ENCODE measurements around the gene BPIFB6.
"Not testable (repeated sequence)": the region's sequence is repeated elsewhere in the genome, so short reads cannot be mapped to it uniquely, and the experiment has no call there.

The BPIFB6 gene

DNA sequence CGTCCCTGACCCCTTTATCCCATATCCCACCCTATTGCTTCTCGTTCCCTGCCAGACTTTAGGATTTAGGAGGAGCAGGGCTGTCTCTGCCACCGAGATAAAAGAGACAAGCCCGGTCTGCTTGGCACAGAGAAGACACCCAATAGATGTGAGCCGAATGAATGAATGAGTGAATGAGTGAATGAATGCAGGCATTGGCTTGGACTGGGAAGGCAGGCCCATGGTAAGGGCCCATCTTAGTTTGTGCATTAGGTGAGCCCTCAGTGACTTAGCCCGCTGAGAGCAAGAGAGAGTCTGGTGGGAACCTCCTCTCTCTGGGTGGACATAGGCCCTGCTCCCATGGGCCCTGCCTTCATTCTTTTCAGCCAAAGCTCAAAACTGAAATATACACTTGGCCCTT, 879 bp upstream of the BPIFB6 start:
- no peak for ATAC-seq
- DNase-seq, result no peak

DNA sequence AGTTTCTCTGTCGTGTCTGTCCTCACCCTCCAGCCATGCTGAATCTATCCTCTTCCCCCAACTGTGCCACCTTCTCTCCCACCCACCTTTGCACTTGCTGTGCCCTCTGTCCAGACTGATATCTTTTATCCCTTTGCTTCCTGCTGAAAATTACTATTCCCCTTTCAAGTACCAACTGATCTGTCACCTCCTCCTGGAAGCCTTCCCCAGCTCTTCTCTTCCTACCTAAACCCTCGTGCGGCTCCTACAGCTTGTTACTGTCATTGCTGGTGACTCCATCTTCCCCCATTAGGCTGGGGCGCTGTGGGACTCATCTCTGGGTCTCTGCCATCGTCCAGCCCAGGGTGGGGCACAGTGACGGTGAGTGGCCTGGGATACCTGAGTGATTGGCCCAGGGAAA, 1.1 kb downstream of the BPIFB6 start:
- DNase-seq (no peak), ATAC-seq (no peak)

DNA sequence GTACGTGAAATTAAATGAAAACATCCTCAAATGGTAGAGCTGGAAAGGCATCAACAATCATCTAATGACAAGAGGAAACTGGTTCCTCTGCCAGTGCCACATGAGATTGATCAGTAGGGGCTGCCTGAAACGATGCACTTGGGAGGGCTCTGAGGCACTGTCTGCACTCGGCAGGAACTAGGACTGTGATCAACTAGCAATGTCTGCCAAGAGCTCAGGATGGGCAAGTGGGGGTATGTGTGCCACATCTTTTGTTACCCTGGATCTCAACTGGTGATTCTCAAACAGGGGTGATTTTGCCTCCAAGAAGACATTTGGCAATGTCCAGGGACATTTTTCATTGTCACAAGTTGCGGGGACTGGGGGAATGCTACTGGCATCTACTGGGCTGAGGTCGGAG, 1.9 kb downstream of the BPIFB6 start:
- DNase-seq (no peak), ATAC-seq (no peak)

DNA sequence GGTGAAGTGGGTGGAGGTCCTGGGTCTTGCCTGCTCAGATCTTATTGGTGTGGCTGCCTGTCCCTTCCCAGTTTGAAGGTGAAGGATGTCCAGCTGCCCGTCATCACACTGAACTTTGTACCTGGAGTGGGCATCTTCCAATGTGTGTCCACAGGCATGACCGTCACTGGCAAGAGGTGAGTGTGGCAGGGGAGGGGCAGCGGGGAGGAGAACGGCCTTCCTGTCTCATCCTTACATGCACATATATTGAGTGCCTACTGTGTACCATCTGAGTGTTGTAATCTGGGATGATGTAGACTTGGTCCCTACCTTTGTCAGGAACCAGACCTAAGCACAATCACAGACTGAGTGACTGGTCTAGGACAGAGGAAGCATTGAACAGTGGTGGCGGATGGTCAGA, 2.7 kb downstream of the BPIFB6 start:
- DNase-seq, result no peak

DNA sequence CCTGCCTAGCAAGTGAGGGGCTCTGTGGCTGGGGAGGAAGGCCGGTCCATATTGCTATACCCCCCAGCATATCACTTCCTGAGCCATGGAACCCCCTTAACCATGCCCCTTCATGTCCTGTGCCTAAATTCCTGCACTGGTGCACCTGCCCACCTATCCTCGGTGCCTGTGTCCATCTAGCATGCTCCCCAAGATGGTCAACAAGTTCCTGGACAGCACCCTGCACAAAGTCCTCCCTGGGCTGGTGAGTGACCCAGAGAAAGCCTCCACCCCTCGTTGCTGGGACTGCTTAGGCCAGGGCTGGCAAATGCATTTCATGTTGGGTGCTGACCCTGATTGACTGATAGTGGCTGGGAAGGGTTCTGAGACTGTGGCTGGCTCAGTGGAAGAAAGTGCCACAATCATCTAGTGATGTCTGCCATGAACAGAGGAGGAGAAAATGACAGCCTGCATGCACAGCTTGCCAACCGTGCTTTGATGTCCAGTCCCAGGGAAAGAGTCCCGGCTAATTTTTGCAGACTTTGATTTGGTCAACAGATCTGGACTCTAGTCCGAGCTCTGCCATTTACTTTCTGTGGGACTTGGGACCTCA, 3.5 kb downstream of the BPIFB6 start:
- ATAC-seq, result no peak
- no peak for DNase-seq

More for the DNA sequence above, 2.7 kb downstream of the BPIFB6 start:
- ATAC-seq, result no peak

DNA sequence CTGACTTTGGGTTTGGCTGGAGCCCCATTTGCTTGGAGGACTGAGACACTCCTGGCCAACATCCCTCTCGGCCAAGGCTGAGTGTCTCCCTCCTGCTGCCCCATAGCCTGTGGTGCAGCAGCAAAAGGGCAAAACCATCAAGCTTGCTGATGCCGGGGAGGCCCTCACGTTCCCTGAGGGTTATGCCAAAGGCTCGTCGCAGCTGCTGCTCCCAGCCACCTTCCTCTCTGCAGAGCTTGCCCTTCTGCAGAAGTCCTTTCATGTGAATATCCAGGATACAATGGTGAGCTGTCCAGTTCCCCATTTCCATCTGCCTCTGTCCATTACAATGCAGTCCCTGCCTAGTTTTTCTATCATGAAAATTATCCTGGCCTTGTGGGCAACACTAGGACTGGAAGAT, 6.0 kb downstream of the BPIFB6 start:
- DNase-seq, result no peak
- ATAC-seq, result no peak

DNA sequence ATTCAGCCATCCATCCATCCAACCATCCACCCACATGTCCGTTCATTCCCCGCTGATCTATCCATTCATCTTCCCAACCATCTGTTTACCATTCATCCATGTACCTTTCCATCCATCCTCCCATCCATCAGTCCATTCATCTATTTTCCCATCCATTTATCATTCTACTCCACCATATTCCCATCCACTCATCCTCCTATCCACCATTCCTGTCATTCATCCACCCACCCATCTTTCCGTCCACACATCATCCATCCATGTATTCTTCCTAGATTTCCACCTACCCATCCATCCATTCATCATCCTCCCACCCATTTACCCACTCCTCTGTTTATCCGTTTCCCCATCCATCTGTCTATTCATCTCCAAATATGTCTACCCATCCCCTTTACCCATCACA, 6.8 kb downstream of the BPIFB6 start:
- DNase-seq, result no peak
- no peak for ATAC-seq

DNA sequence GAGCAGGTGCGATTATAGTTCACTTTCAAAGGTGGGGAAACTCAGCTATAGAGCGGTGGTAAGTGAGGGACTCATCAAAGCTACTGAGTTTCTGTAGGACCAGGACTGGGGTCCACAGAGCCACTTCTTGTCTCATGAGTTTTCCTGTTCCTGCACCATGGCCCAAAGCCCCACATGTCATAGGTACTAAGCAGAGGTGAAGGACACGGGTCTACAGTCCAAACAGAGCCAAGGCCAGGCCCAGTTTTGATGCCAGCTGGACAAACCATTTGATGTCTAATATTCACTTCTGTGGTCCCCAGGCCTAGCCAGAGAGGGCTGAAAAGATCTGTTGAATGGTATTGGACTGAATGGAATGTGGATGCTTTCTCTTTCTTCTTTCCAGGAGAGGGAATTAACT, 11.0 kb downstream of the BPIFB6 start:
- ATAC-seq (no peak), DNase-seq (no peak)

DNA sequence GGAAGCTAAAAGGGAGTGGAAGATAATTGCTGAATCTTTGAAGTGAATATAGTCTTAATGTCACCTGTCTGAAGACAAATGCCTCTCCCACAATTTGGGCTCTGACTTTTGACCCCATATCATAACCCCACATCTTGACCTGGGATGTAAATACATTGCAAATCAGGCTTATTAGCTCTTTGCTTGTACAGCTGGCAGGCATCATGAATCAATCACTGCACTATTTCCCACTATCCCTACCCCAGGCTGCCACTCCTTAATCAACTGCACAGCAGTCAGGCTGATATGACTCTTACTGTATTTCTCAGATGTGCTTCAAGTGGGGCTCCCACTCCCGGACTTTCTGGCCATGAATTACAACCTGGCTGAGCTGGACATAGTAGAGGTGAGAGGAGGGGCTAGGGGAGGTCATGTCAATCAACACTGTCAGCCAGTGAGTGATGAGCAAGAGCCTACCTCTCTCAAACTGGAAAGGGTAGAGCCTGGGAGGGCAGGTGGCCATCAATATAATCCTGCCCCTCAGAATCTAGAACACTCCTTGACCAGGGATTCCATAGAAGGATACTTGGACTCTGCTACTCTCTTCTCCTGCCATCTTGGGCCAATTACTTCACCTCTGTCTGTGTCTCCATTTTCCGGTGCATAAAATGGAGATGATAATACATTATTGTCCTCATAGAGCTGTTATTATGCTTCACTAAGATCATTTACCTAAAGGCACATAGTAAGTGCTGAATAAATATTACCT, 11.7 kb downstream of the BPIFB6 start:
- ATAC-seq (no peak), DNase-seq (no peak)

DNA sequence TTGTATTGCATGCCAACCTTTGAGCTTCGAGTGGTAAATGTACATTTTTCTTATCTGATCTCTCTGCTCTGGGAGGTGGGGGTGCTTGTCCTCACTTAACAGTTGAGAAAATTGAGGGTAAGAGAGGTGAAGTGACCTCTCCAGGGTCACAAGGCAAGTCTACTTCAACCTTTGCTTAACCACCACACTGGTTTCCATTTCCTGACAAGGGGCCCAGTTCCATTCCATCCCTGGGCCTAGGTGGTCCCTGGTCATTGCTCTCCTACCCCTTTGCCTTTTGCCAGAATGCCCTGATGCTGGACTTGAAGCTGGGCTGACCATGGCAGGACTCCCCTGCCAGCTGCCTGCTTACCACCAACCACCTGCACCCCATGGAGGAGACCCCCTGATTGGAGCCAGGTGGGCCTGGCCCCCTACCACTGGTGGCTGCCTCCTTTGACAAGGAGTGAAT, 12.3 kb downstream of the BPIFB6 start:
- no peak for DNase-seq
- no peak for ATAC-seq

DNA sequence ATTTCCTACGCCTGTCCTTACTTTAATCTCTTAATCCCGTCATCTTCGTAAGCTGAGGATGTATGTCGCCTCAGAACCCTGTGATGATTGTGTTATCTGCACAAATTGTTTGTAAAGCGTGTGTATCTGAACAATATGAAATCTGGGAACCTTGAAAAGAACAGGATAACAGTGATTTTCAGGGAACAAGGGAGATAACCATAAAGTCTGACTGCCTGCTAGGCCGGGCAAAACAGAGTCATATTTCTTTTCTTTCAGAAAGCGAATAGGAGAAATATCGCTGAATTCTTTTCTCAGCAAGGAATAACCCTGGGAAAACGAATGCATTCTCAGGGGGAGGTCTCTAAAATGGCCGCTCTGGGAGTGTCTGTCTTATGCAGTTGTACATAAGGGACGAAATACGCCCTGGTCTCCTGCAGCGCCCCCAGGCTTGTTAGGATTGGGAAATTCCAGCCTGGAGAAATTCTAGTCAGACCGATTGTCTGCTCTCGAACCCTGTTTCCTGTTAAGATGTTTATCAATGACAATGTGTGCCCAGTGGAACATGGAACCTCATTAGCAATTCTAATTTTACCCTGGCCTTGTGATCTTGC, 13.8 kb downstream of the BPIFB6 start:
- not testable (repeated sequence) for ATAC-seq, DNase-seq

DNA sequence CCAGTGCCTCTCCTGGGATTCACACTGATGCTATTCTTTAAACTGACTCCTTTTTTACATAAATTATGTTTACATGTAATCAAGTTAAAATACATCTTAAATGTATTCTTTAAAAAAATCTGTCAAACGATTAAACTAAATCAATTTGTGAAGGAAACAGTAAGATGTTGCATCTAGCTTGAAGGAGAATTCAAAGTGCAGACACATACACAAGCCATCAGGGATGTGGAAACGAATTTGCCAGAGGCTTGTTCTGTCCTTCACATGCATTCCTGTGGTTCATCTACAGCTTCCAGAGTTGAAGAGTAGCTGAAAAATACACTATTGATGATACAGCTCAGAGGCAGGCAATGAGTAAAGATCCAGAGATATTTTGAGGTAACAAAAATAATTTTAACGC, 15.0 kb downstream of the BPIFB6 start:
- no peak for ATAC-seq

DNA sequence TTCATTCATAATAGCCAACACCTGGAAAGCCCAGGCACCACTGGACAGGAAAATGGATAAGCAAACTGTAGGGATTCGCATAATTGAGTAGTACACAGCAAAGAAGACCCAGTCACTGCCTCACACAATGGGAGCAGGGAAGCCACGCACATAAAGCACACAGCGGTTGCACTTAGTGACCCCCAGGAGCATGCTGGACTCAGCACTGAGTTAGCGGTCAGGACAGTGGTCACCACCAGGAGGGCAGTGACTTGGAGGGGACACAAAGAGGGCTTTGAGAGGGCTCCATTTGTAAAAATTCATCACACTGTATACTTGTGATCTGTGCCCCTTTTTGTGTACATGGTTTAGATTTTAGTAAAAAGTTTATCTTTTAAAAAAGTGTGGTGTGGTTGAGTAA, 19.9 kb downstream of the BPIFB6 start:
- DNase-seq, result no peak
- no peak for ATAC-seq

More for the DNA sequence above, 15.0 kb downstream of the BPIFB6 start:
- no peak for DNase-seq

DNA sequence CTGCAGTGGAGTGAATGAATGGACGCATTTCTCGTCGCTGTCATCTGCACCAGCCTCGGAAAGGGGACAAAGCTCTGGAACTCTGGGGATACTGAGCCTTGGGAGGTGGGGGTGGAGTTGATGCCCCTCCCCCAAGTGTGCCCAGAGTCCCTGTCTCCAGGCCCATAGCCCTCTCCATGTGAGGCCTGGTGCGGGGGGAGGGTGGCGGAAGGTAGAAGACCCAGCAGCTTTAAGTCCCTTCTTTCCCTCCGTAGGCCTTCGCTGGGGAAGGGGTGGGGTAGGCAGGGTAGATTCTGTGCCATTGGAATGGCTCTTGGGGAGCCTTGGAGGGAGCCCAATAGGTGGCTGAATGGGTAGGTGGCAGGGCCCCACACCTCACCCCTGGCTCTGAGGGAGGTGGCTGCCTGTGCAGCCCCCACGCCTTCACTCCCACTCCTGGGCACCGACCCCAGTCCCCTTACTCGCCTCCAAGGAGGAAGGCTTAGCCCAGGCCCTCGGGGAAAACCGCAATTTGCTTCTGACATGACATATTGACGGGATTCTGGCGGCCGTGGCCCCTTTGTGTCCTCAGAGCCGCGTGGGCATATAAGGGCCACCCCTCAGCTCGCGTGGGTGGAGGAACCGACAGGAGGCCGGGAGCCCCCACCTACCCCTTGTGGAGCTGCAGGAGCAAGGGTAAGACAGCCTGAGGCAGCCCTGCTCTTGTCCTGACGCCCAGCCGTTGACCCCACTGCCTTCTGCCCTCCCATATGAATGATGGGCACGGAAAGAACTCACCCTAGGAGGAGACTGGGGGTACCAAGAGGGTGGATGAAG, 22.1 kb downstream of the BPIFB6 start, which contains the start of gene BPIFB3:
Gene BPIFB3 (plus strand): TSS at position 613 of the 816 bp plus-strand sequence. CDS start 1,533 bp downstream, outside the sequence.
- DNase-seq (no peak), ATAC-seq (no peak)

DNA sequence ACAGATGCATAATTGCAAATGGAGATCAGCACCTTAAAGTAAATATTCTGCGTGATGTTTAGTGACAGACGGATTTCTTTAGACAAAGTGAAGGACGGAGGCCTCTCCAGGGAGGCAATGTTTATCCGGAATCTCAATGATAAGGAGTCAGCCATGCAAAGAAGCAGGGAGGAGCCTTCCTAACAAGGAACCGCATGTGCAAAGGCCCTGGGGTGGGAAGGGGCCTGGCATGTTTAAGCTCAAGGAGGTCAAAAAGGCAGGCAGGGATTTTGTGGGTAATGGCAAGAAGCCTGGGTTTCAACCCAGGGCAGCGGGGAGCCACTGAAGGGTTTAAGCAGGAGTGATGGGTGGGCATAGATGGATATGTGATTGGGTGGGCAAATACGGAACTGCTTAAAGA, 22.9 kb downstream of the BPIFB6 start:
- DNase-seq, result no peak
- no peak for ATAC-seq

DNA sequence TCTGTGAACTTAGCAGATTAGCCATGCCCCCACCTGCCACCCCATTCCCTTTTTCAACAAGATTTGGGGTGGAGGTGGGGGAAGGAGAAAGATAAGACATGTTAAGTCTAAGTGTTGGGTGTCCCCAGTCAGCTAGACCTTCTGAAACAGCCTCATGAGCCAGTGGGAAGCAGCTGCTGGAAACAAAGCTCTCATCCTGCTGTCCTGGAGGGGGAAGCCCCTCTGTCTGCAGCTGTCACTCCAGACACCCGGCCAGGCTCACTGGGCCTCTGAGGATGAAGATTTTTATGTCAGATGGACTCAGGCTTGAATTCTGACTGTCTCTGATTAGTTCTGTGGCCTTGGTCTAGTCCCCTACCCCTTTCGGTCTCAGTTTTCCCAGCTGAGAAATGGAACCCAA, 23.3 kb downstream of the BPIFB6 start:
- ATAC-seq, result no peak
- no peak for DNase-seq

DNA sequence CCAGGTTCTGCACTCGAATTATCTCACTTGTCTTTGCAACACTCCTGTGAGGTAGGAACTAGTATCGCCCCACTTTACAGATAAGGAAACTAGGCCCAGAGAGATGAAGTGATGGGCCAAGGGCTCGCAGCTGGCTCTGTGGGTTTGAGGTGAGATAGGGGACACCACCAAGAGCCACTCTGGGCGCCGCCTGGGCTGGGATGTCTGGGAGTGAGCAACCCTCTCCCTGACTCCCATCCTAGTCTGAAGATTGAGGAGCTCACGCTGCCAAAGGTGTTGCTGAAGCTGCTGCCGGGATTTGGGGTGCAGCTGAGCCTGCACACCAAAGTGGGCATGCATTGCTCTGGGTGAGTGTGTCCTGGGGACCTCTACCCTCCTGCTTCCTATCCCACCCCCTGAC, 27.7 kb downstream of the BPIFB6 start:
- no peak for ATAC-seq
- no peak for DNase-seq

DNA sequence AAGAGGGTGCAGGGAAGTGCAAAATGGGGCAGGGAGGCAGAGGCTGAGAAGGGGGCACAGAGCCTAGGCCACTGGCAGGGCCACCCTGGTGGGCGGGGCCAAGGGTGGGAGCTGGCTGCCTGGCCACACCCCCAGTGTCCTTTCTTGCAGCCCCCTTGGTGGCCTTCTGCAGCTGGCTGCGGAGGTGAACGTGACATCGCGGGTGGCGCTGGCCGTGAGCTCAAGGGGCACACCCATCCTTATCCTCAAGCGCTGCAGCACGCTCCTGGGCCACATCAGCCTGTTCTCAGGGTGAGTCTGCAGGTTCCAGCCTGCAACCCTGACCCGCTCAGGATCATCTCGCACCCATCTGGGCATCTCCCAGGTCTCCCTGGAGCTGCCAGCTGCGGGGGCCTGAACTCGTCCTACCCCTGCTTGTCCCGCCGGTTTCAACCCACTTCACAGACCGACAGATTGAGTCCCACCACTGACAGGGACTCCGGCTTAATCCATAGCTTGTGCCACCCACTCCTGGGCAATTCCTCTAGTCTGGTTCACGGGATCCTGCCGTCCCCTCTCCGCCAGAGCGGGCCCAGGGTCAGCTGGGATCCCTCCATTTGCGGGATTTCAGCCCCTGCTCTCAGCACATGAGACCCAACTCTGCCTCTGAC, 28.4 kb downstream of the BPIFB6 start:
- ATAC-seq (no peak), DNase-seq (no peak)

DNA sequence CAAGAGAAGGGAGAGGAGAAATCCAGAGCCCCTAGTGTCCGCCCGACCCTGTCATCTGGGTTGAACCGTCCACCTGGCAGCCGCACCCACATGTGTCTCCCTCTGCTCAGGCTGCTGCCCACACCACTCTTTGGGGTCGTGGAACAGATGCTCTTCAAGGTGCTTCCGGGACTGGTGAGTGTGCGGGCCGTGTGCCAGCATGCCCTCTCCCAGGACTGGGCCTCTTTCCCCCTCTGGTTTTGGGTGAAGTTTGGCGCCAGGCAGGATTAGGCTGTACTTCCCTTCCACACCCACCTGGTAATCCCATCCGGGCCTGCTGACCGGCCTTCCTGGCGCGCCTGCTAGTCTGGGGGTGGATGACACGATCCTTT, 30.2 kb downstream of the BPIFB6 start:
- ATAC-seq (no peak), DNase-seq (no peak)

DNA sequence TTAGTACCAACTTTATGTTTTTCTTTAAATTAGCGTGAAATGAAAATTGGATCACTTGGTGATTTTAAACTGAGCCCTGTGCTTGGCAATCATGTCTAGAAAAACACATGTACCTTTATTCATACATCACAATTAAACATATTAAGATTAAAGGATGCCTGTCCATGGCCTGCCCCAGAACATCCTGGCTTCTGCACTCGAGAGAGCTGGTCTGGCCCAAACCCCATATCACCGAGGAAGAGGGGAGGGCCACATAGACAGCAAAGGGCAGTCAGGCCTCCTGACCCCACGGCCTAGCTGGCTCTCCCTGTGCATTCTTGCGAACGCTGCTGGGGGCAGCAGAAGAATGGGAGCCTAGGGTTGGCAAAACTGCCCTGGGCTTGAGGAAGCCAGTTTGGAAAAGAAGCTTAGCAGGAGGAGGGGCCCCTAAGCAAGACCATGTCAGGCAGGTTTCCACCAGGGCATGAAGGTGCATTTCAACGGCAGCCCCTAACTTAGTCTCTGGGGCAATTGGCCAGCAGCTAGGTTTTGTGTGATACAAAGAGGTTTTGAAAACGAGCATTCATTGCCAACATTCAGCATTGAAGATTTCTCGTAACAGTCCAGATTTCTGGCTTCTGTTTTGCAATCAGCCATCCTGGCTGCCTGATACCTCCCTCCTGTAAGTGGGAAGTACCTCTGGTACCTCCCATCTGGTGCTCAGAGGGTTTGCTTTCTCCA, 30.8 kb downstream of the BPIFB6 start:
- DNase-seq, result no peak
- no peak for ATAC-seq

DNA sequence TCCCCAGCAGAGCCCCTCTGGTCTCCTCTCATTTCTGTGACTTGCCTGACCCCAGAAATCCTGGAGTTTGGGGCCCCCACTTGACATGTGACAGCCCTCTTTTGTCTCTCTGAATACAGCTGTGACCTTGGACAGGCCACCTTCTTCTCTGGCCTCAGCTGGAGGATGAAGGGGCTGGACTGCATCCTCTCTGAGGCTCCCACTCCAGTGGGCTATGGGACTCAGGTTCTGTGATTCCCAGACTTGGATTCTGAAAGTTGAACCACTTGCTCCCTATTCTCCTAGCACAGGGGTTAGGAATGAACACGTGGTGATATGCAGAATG, 31.3 kb downstream of the BPIFB6 start:
- DNase-seq (no peak), ATAC-seq (no peak)

DNA sequence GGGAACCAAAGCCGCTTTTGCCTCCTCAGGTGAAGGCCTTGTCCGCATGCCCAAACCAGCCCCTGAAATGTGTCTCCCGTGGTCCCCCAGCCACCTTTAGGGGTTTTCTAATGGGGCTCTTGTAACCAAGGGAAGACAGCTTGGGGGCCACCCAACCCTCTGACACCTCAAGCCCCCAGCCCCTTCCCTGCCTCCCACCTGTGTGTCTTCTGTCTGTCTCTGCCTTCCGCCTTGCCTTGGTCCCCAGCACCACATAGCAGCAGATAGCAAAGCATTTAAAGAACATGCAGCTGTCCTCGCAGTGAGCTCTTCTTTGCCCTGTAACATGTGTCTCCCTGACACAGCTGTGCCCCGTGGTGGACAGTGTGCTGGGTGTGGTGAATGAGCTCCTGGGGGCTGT, 31.8 kb downstream of the BPIFB6 start:
- ATAC-seq, result no peak
- no peak for DNase-seq

Measured in stimulated activated naive CD8-positive, alpha-beta T cell treated with anti-CD3 and anti-CD28 coated beads, Interleukin-15, Interleukin-2, amounts not matched to agents 100 U/mL and 50 U/mL, for 24 hours (primary cell).